CD4-positive, alpha-beta T cell treated with Interleukin-4 for 4 hours (primary cell): Measurements from ENCODE around the gene NUP42.

Experiments
- DNase-seq: peaks from one replicate; pipeline ENCODE4 v3.0.0-alpha.2; 2020

The NUP42 gene

GRCh38 chr7:23237000-23237399 is 55.2 kb downstream of the NUP42 start:
- DNase-seq = no peak

GRCh38 chr7:23238983-23239652 is 57.3 kb downstream of the NUP42 start:
- no peak for DNase-seq

- no peak for DNase-seq
Measured at GRCh38 chr7:23239698-23240097, 57.9 kb downstream of the NUP42 start.

- no peak for DNase-seq
Measured at GRCh38 chr7:23242321-23242720, 60.5 kb downstream of the NUP42 start.

GRCh38 chr7:23242935-23243334 is 61.1 kb downstream of the NUP42 start:
- DNase-seq = no peak

- DNase-seq = no peak
Measured at GRCh38 chr7:23246555-23246954, 64.7 kb downstream of the NUP42 start, which contains the start of gene GPNMB. Gene GPNMB (plus strand): TSS chr7:23246775. CDS start chr7:23246858, 83 bp downstream.

GRCh38 chr7:23247046-23247602 is 65.3 kb downstream of the NUP42 start:
- DNase-seq = no peak

GRCh38 chr7:23247603-23248335 is 65.9 kb downstream of the NUP42 start:
- DNase-seq = no peak

- DNase-seq = no peak
Measured at GRCh38 chr7:23249486-23249885, 67.6 kb downstream of the NUP42 start.
